Measurements from ENCODE around the gene SPSB1.

DNA sequence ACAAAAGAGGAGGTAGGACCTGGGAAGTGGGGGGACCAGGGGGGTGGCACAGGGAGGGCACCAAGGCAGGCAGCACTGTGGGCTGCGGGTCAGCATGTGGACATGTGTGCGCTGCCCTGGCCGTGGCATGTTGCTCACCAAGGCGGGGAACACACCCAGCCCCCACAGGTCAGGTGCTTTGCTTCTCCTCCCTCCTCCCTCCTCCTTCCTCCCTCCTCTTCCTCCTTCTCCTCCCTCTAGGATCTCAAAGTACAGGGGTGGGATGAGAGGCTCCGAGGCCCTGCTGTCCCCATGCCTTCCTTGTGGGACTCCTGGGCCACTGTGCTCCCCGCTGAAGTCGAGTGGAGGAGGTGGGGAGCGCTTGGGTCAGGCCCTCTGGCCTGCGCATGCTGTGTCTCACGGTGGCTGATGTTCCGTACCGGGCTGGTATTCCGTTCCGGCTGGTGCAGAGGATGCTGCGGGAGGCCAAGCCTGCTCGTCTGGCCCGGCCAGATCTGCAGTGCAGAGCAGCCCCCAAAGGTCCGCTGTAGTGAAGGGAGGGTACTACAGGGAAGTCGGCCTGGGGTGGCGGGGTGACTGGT is 26.6 kb downstream of the SPSB1 start:
- TF ChIP-seq, protein P1, sequence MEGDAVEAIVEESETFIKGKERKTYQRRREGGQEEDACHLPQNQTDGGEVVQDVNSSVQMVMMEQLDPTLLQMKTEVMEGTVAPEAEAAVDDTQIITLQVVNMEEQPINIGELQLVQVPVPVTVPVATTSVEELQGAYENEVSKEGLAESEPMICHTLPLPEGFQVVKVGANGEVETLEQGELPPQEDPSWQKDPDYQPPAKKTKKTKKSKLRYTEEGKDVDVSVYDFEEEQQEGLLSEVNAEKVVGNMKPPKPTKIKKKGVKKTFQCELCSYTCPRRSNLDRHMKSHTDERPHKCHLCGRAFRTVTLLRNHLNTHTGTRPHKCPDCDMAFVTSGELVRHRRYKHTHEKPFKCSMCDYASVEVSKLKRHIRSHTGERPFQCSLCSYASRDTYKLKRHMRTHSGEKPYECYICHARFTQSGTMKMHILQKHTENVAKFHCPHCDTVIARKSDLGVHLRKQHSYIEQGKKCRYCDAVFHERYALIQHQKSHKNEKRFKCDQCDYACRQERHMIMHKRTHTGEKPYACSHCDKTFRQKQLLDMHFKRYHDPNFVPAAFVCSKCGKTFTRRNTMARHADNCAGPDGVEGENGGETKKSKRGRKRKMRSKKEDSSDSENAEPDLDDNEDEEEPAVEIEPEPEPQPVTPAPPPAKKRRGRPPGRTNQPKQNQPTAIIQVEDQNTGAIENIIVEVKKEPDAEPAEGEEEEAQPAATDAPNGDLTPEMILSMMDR (conservative IDR thresholded peaks at IDR 0.05 in 1 of 2, IDR thresholded peaks at IDR 0.05 in 1 of 2; ENCODE audit: extremely low read depth in 1 of 2, insufficient read depth in 1 of 2, low read depth in 1 of 2, low read length in 2 of 2), result no peak
- no peak for TF ChIP-seq EZH2 (IDR thresholded peaks at IDR 0.05; ENCODE audit: borderline replicate concordance, low read length)

Measured in mammary epithelial cell (primary cell).